Cardiac muscle cell (in vitro differentiated cells and primary cell): ENCODE data around the gene RAB4B. TPM values are rescaled to one million over a fixed set of nuclear protein-coding genes. Genes with fewer than 3 reads are reported as not detected.
"Not testable (repeated sequence)": the region's sequence is repeated elsewhere in the genome, so short reads cannot be mapped to it uniquely, and the experiment has no call there.

Experiments used
- DNase-seq, 2 donors: peaks; one replicate each; pipeline versions ENCODE4 v3.0.0 to v3.0.0-alpha.2; 2010 to 2017; ENCODE audit warnings: low read depth in 1 of 2, low spot score in 1 of 2
- H3K27ac ChIP-seq: fragments of 200-600 bp; sonication (generic); 2 replicates; pipeline ENCODE4 v1.5.1; 2016
- H3K27me3 ChIP-seq: fragments of 200-600 bp; sonication (generic); 2 replicates; pipeline ENCODE4 v1.6.0; 2016; ENCODE audit warnings: control low read depth
- H3K36me3 ChIP-seq: fragments of 200-600 bp; sonication (generic); 2 replicates; pipeline ENCODE4 v1.5.1; 2016; ENCODE audit warnings: control low read depth
- H3K4me1 ChIP-seq: fragments of 200-600 bp; sonication (generic); 2 replicates; pipeline ENCODE4 v1.8.1; 2017; ENCODE audit warnings: low read depth, mild to moderate bottlenecking, mixed run types
- H3K4me3 ChIP-seq: fragments of 200-600 bp; sonication (generic); 2 replicates; pipeline ENCODE4 v1.5.1; 2016; ENCODE audit warnings: mild to moderate bottlenecking
- H3K9me3 ChIP-seq: fragments of 200-600 bp; sonication (generic); 2 replicates; pipeline ENCODE4 v1.5.1; 2017; ENCODE audit warnings: low read depth, mild to moderate bottlenecking, control low read depth
- polyA plus RNA-seq: library from polyadenylated mRNA; unstranded; fragments of >200 nt; fragmentation: Nextera tagmentation; extraction: Ambion mirVana; gene quantifications from 2 replicates; pipeline ENCODE4 v1.2.1, GENCODE V29; 2016
- total RNA-seq: library from RNA; depleted of rRNA; stranded (reverse); fragments of >200 nt; gene quantifications from 2 replicates; pipeline ENCODE4 v1.2.3, GENCODE V29; 2016
- TF ChIP-seq, protein P1 (sequence below): IDR thresholded peaks from 2 replicates; pipeline ENCODE4 v1.5.1; 2012; ENCODE audit warnings: low read depth, mild to moderate bottlenecking, low read length

RAB4B gene
- total and polyA plus RNA-seq, 2 experiments from 2014 or later = 15.8 to 38.9 TPM

DNA sequence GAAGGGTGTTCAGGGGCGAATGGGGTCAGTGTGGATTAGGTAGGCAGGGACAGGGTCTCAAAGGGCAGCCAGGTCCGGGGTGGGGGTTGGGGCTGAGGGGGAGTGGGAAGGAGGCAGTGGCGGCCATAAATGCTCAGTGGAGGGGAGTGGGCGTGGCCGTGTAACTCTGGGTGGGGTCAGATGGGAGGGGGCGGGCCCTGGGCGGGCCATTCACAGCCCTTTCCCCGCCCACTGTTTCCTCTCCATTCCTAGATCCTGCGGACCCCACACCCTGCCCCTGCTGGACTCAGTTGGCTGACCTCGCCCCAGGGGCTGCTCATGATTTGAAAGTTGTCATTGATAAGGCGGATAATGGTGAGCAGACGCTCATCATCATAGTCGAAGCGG, 48.3 kb downstream of the RAB4B start:
- H3K4me1 ChIP-seq = peaks cover 17% of the 10 kb centered on the region
- not testable (repeated sequence) for H3K27me3 ChIP-seq, H3K27ac ChIP-seq, H3K4me3 ChIP-seq, H3K36me3 ChIP-seq, H3K9me3 ChIP-seq, DNase-seq

DNA sequence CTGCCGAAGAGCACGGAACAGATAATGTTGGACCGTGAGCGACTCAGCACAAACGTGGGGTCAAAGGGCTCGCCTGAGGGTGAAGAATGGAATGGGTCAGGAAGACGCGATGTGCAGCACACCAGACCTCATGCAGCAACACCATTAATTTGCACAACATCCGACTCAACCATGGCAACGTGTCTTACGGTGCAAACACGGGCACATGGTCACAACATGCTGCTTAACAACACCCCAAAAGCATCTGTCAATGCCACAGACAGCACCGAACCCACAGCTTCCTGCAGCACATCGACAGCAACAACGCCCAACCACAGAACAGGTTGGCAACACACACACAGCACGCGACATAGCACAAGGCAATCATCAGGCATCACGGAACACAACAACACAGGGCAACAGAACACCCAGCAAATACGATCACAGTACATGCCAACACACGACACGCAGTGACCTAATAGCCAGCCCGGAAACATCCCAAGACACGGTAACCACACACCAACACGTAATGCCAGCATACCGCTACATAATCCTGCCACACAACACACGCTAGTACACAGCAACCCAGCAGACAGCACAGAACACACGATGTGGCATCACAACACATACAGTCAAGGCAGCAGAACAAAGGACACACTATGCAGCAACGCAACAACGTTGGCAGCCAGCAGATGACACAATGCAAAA, 48.8 kb downstream of the RAB4B start:
- H3K4me1 ChIP-seq = peaks cover 17% of the 10 kb centered on the region
- not testable (repeated sequence) for DNase-seq

DNA sequence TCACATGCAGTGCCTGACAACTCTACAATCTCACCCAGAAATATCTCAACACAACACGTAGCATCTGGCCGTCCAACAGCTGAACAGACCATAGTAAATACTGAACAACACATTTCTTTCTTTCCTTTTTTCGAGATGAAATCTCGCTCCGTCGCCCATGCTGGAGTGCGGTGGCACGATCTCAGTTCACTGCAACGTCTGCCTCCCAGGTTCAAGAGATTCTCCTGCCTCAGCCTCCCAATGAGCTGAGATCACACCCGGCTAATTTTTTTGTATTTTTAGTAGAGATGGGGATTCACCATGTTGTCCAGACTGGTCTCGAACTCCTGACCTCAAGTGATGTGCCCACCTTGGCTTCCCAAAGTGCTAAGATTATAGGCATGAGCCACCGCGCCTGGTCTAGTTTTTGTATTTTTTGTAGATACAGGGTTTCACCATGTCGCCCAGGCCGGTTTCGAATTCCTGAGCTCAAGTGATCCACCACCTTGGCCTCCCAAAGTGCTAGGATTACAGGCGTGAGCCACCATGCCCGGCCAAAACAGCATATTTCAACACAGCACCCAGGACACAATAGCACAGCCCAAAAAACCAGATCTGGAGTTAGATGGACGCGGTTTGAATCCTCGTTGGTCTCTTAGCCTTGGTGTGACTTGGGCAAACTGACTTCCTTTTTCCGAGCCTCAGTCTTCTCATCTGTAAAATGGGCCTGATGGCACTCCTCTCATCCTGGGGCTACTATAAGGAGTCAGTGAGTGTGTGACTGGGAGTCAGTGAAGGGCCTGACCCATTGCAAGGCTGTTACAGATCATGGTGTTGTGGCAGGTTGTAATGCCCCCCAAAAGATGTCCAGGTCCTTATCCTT, 49.6 kb downstream of the RAB4B start:
- Histone ChIP-seq H3K27me3 (no peaks in the 10 kb centered on the region), H3K36me3 (no peaks in the 10 kb centered on the region), H3K4me3 (no peak overlapping the region), H3K9me3 (no peaks in the 10 kb centered on the region), H3K27ac (no peak overlapping the region), H3K4me1 (peaks cover 10% of the 10 kb centered on the region)
- TF ChIP-seq, protein P1, sequence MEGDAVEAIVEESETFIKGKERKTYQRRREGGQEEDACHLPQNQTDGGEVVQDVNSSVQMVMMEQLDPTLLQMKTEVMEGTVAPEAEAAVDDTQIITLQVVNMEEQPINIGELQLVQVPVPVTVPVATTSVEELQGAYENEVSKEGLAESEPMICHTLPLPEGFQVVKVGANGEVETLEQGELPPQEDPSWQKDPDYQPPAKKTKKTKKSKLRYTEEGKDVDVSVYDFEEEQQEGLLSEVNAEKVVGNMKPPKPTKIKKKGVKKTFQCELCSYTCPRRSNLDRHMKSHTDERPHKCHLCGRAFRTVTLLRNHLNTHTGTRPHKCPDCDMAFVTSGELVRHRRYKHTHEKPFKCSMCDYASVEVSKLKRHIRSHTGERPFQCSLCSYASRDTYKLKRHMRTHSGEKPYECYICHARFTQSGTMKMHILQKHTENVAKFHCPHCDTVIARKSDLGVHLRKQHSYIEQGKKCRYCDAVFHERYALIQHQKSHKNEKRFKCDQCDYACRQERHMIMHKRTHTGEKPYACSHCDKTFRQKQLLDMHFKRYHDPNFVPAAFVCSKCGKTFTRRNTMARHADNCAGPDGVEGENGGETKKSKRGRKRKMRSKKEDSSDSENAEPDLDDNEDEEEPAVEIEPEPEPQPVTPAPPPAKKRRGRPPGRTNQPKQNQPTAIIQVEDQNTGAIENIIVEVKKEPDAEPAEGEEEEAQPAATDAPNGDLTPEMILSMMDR = no peak
- DNase-seq = no peak

More for the DNA sequence above, 48.8 kb downstream of the RAB4B start:
- not testable (repeated sequence) for H3K4me3 ChIP-seq, H3K27me3 ChIP-seq, H3K36me3 ChIP-seq, H3K9me3 ChIP-seq, H3K27ac ChIP-seq

DNA sequence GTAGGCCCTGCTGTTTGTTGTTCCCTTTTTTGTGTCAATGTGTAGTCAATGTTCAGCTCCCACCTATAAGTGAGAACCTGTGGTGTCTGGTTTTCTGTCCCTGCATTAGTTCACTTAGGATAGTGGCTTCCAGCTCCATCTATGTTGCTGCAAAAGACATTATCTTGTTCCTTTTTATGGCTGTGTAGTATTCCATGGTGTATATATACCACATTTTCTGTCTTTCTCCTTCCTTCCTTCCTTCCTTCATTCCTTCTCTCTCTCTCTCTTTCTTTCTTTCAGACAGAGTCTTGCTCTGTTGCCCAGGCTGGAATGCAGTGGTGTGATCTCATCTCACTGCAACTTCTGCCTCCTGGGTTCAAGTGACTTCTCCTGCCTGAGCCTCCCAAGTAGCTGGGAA, 51.2 kb downstream of the RAB4B start:
- Histone ChIP-seq H3K27me3 (no peaks in the 10 kb centered on the region), H3K27ac (no peak overlapping the region), H3K36me3 (no peaks in the 10 kb centered on the region), H3K4me1 (no peaks in the 10 kb centered on the region), H3K4me3 (no peak overlapping the region), H3K9me3 (no peaks in the 10 kb centered on the region)
- TF ChIP-seq, protein P1 = no peak
- DNase-seq = no peak

DNA sequence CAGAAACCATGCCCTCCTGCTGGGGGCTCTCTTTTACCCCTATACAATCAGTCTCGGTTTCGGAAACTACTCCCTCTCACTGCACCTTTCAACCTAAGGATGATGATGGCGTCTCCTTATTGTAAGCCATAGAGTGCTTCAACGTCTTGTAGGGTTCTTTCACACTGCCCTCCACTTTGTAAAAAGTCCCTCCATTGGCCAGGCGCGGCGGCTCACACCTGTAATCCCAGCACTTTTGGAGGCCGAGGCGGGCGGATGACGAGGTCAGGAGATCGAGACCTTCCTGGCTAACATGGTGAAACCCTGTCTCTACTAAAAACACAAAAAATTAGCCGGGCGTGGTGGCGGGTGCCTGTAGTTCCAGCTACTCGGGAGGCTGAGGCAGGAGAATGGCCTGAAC, 52.7 kb downstream of the RAB4B start:
- DNase-seq = not testable (repeated sequence)

DNA sequence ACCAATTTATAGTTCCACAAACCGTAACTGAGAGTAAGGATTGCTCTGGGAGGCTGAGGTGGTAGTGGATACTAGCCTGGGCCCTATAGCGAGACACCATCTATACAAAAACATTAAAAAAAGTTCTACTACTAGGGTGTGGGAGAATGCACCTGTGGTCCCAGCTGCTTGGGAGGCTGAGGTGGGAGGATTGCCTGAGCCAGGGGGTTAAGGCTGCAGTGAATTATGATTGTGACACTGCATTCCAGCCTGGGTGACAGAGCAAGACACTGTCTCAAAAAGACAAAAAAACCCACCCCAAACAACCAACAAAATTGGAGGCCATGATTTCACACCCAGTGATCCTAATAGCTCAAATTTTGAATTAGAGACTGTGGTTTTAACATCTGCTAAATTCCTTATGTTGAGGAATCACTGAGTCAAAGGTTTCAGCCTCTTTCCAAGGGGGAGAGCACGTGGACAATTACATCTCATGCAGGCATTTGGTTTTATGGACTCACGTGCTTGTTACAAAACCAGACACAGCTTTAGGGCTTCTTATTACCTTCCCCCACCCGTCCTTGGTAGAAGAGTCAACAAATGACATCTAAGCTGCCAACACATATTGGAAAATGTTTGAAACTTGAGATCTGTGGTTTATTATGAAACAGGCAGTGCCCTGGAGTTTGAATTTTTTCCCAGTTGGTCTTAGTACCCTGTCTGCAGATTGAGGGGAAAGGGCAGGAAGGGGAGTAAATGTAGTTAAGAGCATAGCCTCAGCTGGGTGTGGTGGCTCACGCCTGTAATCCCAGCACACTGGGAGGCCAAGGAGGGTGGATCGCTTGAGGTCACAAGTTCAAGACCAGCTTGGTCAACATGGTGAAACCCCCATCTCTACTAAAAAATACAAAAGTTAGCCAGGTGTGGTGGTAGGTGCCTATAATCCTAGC, 53.7 kb downstream of the RAB4B start:
- TF ChIP-seq, protein P1 = no peak
- Histone ChIP-seq H3K4me3 (no peak overlapping the region), H3K36me3 (no peaks in the 10 kb centered on the region), H3K27me3 (no peaks in the 10 kb centered on the region), H3K27ac (no peak overlapping the region), H3K4me1 (no peaks in the 10 kb centered on the region), H3K9me3 (no peaks in the 10 kb centered on the region)
- peak in 1 of 2 donors; percentile 98 for DNase-seq

More for the DNA sequence above, 52.7 kb downstream of the RAB4B start:
- H3K4me3 ChIP-seq, H3K27ac ChIP-seq, H3K27me3 ChIP-seq, H3K4me1 ChIP-seq, H3K9me3 ChIP-seq, H3K36me3 ChIP-seq: not testable (repeated sequence)

DNA sequence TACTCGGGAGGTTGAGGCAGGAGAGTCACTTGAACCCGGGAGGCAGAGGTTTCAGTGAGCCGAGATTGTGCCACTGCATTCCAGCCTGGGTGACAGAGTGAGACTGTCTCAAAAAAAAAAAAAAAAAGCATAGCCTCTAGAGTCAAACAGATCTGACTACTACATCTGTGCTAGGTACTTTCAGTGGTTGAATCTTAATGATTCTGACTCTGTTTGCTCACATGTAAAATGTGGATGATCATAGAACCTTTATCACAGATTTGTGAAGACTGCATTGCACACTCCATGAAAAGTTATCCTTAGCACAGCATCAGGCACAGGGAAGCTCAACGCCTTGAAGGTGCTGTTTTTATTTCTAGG, 54.4 kb downstream of the RAB4B start:
- DNase-seq, H3K36me3 ChIP-seq, H3K4me1 ChIP-seq, H3K27me3 ChIP-seq, H3K9me3 ChIP-seq, H3K4me3 ChIP-seq, H3K27ac ChIP-seq: not testable (repeated sequence)

DNA sequence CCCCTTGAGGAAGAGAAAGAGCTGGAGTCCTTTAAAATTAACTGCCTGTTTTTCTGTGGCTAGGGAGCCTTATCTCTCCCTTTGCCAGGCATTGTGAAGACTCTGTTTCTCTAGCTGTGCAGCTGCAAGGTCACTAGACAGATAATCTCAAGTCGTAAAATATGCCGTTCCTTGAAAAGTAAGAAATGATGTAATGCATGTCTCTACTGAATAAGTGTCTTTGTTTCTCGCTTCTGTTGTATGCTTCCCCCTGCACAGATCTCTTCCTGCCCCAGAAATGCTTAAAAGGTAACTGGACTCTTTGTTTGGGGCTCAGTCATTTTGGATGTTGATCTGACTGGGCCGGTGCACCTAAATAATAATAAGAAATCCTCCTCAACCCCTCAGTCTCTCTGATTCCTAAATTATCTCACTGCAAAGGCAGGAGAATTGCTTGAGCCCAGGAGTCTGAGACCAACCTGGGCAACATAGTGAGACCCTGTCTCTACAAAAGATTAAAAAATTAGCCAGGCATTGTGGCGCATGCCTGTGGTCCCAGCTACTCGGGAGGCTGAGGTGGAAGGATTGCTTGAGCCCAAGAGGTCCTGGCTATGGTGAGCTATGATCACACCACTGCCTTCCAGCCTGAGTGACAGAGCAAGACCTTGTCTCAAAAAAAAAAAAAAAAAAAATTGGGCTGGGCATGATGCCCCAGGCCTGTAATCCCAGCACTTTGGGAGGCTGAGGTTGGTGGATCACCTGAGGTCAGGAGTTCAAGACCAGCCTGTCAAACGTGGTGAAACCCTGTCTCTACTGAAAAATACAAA, 55.9 kb downstream of the RAB4B start:
- H3K36me3 ChIP-seq, H3K9me3 ChIP-seq, H3K27me3 ChIP-seq, H3K4me3 ChIP-seq, H3K4me1 ChIP-seq, H3K27ac ChIP-seq: not testable (repeated sequence)
- peak in 1 of 2 donors; percentile 37 for DNase-seq
